GF-D8 (cell line): ENCODE results near the gene NMB.
A peak's percentile ranks its signal among the peaks of the same experiment; 100 is the strongest.
"Not testable (repeated sequence)": the region's sequence is repeated elsewhere in the genome, so short reads cannot be mapped to it uniquely, and the experiment has no call there.

ENCODE experiments used
- DNase-seq: peaks from one replicate; lab custom pipeline; 2025; lab: John Stamatoyannopoulos, UW

Gene NMB, protein sequence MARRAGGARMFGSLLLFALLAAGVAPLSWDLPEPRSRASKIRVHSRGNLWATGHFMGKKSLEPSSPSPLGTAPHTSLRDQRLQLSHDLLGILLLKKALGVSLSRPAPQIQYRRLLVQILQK

DNA sequence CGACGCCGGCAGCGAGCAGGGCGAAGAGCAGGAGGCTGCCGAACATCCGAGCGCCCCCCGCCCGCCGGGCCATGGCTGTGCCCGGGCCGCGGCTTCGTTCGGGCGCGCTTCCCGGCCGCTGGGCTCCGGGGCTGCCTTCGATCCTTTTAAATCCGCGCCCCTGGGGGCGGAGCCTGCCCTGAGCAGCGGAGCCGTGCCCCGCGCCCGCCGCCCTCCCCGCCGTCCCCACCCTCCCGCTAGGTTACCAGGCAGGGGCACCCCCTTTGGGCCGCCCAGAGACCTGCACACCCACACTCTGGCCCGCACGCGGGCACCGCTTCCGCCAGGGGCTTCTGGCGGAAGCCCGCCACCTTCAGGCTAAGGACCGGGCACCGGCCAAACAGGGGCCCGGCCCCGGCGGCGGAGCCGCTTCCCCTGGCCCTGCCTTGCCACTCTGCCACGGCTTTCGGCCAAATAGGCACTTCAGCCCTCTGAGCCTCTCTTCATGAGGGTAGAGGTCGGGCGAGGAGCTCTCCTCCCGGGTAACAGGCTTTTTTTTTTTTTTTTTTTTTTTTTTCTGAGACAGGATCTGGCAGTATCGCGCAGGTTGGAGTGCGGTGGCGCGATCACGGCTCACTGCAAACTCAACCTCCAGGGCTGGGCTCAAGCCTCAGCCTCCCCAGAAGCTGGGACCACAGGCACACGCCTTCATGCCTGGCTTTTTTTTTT lies at the start of gene NMB:
NMB (minus strand) TSS at position 120 of the 708 bp plus-strand sequence; CDS start at position 73, 47 bp downstream.
- peak; percentile 69 for DNase-seq

DNA sequence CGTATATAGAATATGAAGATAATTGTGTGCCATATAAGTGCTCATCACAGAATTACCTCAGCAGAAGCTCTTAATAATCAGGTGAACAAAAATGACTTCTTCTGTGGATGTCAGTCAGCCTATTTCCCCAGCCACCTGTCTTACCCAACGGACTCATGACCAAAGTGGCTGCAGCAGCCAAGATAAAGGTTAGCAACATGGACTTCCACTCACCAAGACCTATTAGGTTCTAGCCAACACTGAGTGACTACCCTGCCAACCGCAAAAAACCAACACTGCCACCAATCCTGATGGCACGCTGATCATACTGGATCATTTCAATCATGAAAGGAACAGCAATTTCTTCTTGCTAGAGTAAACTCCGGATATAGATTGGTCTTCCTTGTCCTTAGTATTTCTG lies 45.8 kb upstream of the NMB start:
- DNase-seq = no peak

DNA sequence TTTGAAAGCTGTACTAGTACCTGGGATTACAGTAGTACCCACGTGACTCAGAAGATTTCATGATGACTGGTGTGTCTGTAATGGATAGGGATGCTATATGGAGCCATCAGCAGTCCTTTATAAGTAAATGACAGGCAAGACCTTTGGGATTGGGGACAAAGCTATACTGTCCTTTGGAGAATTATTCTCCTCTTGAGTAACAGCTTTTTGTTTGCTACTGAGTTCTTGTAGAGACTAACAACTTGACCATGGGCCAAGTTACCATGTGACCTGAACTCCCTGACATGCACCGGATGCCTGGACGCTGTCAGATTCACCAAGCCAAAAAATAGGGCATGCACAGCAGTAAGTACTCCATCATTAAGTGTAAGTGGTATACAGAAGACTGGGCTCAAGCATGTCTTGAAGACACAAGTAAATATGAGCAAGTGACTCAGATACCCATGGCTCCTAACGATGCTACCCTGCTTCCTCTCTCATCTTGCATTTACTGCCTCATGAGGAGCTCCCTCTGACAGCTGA lies 45.0 kb upstream of the NMB start:
- DNase-seq = no peak

DNA sequence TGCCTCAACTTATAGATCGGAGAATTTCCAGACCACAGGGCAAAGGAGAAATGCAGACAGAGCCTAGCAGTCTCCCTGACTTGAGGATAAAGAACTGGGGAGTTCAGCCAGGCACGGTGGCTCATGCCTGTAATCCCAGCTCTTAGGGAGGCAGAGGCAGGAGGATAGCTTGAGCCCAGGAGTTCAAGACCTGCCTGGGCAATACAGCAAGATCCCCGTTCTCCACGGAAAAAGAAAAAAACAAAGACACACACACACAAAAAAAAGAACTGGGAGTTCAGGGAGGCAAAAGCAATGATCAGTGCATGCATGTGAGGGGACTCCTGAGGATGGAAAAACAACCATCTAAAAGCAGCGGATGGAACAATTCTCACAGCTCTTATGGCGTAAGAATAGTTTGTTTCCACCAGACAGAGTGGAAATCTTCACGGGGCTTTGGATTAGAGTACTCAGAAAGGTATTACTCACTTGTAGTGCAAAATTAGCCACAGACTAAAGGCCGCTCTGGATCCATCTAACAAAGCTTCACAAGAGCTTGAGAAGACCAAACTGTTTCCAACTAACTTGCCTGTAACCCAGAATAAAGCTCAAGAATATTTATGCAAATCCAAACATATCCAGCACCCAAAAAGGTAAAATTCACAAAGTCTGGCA lies 41.7 kb upstream of the NMB start:
- no peak for DNase-seq

DNA sequence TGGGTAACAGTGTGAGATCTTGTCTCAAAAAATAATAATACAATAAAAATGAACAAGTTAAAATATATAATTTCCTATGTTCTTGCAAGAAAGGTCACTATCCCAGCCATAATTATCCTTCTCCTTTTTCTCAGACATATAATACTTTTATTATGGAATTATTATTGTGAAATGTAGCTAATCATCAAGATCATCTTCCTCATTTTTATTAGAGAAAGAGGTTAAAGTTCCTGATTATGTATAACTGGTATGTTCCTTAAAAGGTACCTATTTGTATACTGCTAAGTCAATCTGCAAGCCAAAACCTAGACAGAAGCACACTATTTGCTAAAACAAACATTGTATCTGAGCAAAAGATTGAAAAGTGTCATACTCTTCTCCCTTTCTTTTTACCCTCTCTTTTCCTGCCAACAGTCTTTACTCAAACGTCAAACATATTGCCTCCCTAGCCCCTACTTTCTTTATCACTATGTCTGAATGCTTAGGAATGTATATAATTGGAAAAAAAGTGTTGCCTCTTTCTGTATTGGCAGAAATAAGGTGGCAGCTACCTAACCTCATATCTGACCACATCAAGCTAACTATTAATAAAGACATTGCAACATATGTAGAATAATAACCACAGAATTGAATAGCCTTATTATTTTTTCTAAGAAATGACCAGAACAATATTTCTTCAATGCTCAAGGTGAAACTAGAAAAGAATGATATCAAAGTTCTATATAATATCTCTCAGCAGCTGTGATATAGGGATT lies 39.4 kb upstream of the NMB start:
- no peak for DNase-seq

DNA sequence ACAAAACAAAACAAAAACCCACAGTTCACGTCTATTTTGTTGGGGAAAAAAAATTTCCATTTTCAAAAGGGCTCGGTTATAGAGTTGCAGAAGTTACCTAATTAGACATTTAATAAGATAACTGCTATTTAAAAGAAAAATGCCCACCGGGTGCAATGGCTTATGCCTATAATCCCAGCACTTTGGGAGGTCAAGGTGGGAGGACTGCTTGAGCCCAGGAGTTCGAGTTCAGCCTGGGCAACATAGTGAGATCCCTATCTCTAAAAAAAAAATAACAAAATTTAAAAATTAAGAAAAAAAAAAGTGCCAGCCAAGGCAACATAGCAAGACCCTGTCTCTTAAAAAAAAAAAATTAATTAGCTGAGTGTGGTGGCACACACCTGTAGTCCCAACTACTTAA lies 38.8 kb upstream of the NMB start:
- no peak for DNase-seq

DNA sequence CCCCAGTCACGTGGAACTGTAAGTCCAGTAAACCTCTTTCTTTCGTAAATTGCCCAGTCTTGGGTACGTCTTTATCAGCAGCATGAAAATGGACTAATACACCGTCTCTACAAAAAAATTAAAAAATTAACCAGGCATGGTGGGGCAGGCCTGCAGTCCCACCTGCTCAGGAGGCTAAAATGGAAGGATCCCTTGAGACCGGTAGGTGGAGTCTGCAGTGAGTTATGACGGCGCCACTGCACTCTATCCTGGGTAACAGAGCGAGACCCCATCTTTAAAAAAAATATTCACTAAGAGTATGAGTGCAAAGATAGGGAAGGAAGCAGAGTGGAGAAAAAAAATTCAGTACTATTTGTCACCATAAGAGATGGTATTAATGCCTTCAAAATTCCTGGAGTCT lies 32.3 kb upstream of the NMB start:
- DNase-seq = no peak

DNA sequence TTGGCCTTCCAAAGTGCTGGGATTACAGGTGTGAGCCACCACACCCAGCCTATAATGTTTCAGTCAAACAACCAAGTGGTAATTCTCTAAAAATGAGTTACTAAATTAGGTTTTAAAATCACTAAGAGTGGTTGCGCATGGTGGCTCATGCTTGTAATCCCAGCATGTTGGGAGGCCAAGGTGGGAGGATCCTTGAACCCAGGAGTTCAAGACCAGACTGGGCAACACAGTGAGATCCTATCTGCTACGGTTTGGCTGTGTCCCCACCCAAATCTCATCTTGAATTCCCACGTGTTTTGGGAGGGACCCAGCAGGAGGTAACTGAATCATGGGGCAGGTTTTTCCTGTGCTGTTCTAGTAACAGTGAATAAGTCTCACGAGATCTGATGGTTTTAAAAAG lies 31.9 kb upstream of the NMB start:
- no peak for DNase-seq

DNA sequence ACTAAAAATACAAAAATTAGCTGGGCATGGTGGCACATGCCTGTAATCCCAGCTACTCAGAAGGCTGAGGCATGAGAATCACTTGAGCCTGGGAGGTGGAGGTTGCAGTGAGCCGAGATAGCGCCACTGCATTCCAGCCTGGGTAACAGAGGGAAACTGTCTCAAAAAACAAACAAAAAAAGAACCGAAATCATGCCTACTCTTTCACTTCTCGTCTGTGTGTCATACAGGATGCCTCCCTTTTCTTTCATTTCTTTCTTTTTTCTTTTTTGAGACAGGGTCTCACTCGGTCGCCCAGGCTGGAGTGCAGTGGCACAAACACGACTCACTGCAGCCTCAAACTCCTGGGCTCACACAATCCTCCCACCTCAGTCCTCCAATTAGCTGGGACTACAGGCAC lies 28.4 kb upstream of the NMB start:
- DNase-seq = not testable (repeated sequence)

DNA sequence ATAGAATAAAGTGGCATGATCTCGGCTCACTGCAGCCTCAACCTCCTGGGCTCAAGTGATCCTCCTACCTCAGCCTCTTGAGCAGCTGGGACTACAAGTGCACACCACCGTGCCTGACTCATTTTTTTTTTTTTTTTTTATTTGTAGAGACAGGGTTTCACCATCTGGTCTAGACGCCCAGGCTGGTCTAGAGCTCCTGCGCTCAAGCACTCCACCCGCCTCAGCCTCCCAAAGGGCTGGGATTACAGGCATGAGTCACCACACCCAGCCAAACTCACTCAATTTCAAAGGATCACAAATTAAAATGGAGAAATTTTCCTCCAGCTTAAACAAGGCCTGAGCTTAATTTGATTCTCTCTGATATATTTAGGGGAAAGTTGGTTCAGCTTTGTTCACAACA lies 27.3 kb upstream of the NMB start:
- DNase-seq = no peak

DNA sequence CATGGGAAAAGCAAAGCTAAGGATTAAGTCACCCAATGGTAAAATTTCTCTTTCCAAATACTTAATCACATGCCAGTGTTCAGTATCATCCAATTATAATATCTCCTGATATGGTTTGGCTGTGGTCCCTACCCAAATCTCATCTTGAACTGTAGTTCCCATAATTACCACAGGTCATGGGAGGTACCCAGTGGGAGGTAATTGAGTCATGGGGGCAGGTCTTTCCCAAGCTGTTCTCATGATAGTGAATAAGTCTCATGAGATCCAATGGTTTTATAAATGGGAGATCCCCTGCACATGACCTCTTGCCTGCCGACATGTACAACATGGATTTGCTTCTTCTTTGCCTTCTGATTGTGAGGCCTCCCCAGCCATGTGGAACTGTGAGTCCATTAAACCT lies 26.1 kb upstream of the NMB start:
- no peak for DNase-seq

DNA sequence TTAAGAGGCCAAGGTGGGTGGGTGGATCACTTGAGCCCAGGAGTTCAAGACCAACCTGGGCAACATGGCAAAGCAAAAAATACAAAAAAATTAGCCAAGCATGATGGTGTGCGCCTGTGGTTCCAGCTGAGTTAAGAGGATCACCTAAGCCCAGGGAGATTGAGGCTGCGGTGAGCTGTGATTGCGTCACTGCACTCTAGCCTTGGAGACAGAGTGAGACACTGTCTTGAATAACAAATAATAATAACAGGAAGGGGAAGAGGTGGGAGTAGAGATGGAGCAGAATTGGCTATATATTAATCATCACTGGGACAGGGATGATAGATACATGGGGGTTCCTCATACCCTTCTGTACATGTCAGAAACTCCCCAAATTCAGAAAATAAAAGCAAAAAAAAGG lies 23.8 kb upstream of the NMB start:
- no peak for DNase-seq

DNA sequence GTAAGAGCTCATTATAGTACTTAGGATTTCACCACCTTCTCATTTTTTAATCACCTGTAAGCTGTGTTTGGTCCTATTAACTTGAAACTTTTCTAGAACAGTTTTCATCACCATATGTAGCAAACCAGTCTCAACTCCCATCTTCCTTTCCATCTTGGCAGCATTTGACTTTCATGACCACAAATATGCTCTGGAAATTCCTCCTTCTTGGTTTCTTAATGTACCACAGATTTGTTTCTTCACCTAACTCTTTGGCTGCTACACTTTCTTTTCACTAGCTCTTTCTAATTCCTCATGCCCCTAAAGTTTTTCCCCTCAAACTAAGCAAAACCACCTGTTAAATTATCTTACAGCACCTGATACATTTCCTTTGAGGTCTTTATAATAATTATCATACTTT lies 13.2 kb upstream of the NMB start:
- DNase-seq = no peak

DNA sequence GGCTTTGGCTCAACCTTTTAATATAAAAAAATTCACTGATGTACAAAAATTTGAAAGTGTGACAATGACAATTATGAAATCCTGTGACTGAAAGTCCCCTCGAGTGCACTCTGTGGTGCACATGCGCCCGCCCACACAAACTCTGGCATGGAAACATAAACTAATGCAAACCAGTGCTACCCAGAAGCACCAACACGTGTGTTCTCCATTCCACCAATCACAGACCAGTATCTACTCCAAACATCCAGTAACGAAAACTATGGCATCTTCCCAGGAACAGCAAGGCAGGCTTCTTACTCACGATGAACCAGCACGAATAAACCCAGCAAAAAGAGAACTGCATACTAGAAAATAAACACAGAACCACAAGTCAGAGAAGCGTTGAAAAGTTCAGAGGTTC lies 11.7 kb upstream of the NMB start:
- DNase-seq = no peak

DNA sequence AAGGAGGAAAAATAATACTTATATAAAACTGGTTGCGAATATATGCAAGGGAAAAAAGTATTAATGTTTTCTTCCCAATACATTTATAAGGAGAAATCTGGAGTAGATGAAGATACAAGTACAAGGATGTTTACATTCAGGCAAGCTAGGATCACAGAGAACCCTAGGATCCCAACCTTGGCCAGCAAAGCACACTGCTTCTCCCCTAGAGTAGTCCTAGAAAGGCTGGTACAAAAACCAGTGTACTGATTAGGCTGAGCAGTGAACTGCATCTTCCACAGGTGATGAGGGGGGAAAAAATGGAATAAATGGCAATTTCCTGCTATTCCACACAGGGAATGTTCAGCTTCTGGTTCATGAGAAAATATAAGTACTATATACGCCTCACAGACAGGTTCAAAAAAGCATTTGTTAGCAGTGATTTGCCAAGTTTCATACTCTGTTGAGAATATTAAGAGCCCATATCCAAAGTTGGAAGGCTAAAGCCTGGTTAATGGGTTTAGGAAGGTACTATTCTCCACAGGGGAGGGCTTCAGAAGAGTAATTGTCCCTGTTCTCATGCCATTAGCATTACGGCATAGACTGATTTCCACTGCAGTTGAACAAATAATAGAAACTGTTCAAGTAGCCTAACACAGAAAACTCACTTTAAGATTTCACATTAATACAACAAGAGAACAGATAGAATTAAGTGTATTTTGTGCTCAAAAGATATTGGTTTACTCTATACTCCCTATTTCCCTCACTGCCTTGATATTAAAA lies 10.4 kb upstream of the NMB start:
- DNase-seq = no peak

DNA sequence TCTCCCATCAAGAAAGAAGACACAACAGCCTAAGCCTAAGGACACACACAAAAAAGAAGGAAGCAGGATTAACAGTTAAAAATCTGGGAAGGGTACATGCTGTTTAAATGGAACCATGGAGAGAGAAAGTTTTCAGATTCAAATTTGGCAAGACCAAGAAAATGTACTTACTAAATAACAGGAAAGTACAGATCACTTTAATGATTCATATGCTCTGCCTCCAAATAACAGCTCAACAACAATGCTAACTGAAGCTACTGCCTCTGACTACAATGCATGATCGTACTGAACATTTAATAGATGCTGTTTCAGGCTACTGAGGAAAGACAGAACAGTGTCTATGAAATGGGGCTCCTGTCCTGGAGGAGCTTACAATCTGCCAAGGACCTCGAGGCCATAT lies 8.4 kb upstream of the NMB start:
- DNase-seq = no peak

DNA sequence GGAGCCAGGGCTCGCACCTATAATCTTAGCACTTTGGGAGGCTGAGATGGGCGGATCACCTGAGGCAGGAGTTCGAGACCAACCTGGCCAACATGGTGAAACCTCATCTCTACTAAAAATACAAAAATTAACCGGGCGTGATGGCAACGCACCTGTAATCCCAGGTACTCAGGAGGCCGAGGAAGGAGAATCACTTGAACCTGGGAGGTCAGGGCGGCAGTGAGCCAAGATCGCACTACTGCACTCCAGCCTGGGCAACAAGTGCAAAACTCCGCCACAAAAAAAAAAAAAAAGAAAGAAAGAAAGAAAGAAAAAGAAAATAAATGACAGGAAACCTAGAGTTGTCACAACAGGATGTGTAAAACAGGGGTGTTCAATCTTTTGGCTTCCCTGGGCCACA lies 3.0 kb upstream of the NMB start:
- DNase-seq = no peak

DNA sequence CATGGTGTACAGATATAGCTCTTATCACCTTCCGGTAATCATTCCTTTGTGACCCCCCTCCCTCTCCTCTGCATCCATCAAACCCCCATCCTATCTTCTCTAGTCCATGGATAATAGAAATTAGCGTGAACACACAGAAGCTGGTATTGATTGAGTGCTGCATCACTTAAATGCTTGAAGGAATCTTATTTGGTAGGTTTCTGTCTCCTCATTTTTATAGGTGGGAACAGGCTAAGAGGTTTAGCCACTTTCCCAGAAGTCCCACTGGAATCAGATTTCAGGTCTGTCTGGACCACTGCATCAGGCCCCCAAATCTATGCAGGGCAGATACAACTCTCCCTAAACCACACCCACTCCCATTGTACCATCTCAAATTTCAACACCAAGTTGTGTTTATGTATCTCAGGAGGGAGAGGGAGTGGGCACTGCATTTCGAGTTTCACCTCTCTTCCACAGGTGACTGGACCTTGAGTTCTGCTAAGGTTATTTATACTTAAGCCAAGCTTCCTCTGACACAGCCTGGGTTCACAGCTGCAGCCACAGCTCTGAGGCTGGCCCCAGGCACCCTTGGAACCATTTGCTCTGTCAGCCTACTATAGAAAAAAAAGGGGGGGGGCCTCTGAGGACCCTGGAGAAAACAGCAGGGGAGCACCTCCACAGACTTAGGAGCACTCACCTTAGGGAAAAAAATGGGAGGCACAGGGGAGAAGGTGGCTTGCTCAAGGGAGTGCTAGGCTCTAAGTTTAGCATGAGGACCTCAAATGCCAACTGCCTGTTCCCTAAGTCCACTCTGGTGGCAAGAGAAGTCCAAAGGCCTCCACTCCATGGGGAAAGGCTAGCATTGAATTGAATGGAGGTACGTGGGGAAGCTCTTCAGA lies 2.1 kb upstream of the NMB start:
- DNase-seq = no peak

DNA sequence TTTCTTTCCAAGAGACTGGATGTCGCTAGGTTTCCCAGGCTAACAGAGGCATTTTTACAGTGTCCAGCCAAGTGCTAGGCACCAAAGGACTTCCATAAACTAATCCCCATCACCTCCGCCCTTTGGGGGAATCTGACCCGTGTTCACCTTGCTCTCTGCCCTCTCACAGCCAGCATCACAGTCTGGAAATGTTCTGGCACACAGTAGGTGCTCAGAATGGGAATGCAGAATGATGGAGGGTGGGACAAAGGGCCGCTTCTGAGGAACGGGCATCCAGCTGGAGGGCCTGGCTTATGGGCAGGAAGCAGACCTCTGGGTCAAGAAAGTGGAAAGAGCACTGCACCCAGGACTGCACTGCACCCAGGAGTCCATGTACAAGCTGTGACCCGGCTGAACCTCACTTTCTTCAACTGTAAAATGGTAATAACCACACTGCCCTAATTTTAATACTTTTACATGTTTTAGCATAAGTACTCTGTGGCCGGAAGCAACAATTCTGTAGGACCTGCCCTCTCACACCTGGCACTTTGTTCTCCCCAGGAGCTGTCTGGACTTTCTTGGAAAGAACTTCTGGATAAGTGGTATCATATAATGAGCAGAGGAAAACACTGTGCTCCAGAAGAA lies 901 bp upstream of the NMB start:
- no peak for DNase-seq

DNA sequence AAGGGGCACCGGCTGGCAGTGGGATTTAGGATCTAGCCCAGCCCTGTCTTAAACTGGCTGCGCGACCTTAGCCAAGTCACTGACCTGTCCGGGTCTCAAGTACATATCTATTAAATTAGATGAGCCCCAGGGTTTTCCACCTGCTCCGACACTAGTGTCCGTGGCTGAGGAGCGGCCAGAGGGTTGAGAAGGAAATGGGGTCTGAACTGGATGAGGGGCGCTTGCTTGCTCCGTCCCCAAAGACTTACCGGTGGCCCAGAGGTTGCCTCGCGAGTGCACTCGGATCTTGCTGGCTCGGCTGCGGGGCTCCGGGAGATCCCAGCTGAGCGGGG lies 285 bp downstream of the NMB start:
- no peak for DNase-seq

DNA sequence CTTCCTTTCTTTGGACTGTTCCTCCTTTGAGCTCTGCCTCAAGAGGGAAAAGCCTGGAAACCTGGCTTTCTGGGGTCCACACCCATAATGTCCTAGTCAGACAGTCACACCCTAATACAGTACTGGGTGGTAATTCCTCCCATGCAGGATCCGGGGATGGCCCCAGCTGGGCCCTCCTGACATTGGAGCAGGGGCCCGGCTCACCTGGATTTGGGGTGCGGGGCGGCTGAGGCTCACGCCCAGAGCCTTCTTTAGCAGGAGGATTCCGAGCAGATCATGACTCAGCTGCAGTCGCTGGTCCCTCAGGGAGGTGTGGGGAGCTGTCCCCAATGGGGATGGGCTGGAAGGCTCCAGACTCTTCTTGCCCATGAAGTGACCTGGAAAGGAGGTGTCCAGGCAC lies 1.0 kb downstream of the NMB start:
- DNase-seq = no peak
